GM18507 (cell line): Measurements from ENCODE around the gene IFI16.

ENCODE experiments used
- DNase-seq: peaks from one replicate; pipeline ENCODE4 v3.0.0; 2011; ENCODE audit warnings: low read depth; ENCODE audit not compliant: insufficient read length; ENCODE audit errors: extremely low spot score
- FAIRE-seq: peaks from 2 replicates; lab custom pipeline; 2011; peaks lifted over from hg19 to GRCh38; lab: Jason Lieb, UNC

IFI16 gene

GRCh38 chr1:159051436-159051835 lies 41.7 kb downstream of the IFI16 start:
- DNase-seq (no peak), FAIRE-seq (no peak)

GRCh38 chr1:159054427-159054826 lies 44.7 kb downstream of the IFI16 start:
- DNase-seq: no peak

GRCh38 chr1:159055181-159055641 lies 45.5 kb downstream of the IFI16 start:
- peak; percentile 26 for FAIRE-seq
- DNase-seq: no peak

More at GRCh38 chr1:159054427-159054826, 44.7 kb downstream of the IFI16 start:
- FAIRE-seq: no peak

- DNase-seq (no peak), FAIRE-seq (no peak)
These were observed 46.5 kb downstream of the IFI16 start for GRCh38 chr1:159056069-159056698.

- no peak for DNase-seq
- no peak for FAIRE-seq
These were observed 49.0 kb downstream of the IFI16 start for GRCh38 chr1:159058751-159059150.

- DNase-seq (no peak), FAIRE-seq (no peak)
These were observed 55.4 kb downstream of the IFI16 start for GRCh38 chr1:159065106-159065505.

GRCh38 chr1:159066108-159066507 lies 56.4 kb downstream of the IFI16 start:
- FAIRE-seq (peak; percentile 70), DNase-seq (no peak)

GRCh38 chr1:159067699-159068621 lies 58.3 kb downstream of the IFI16 start:
- peak; percentile 99 for FAIRE-seq
- peak; percentile 38 for DNase-seq

GRCh38 chr1:159068886-159069285 lies 59.2 kb downstream of the IFI16 start:
- no peak for DNase-seq
- no peak for FAIRE-seq

- peak; percentile 77 for FAIRE-seq
- no peak for DNase-seq
These were observed 62.4 kb downstream of the IFI16 start for GRCh38 chr1:159071970-159072582.

GRCh38 chr1:159076438-159077119 lies 66.9 kb downstream of the IFI16 start, which contains the start of gene AIM2:
Gene AIM2 (minus strand): TSS chr1:159076766. CDS start chr1:159073499, 3,267 bp downstream.
- DNase-seq: peak; percentile 29
- FAIRE-seq: peak; percentile 99

GRCh38 chr1:159077120-159077961 lies 67.6 kb downstream of the IFI16 start:
- FAIRE-seq: peak; percentile 29
- DNase-seq: peak; percentile 28

GRCh38 chr1:159079525-159079924 lies 69.8 kb downstream of the IFI16 start:
- no peak for FAIRE-seq
- no peak for DNase-seq

GRCh38 chr1:159081626-159082025 lies 71.9 kb downstream of the IFI16 start:
- FAIRE-seq: no peak
- no peak for DNase-seq

- no peak for DNase-seq
- no peak for FAIRE-seq
These were observed 73.3 kb downstream of the IFI16 start for GRCh38 chr1:159083013-159083412.

- DNase-seq: no peak
- FAIRE-seq: no peak
These were observed 74.4 kb downstream of the IFI16 start for GRCh38 chr1:159084152-159084551.

GRCh38 chr1:159084867-159085266 lies 75.2 kb downstream of the IFI16 start:
- no peak for DNase-seq
- FAIRE-seq: no peak

GRCh38 chr1:159088050-159088449 lies 78.3 kb downstream of the IFI16 start:
- FAIRE-seq: no peak
- DNase-seq: no peak
